ENCODE data around the gene SMTN.

Gene SMTN

GRCh38 chr22:31122532-31123291 lies 41.6 kb downstream of the SMTN start, which contains the start of gene INPP5J:
Gene INPP5J (plus strand): TSS chr22:31122966. CDS start chr22:31123015, 49 bp downstream.
- DNase-seq: peak in 8 of 10 donors; percentile 48 to 95 (median 66)
- intact Hi-C loops (cut with DNase I): no loop called here

GRCh38 chr22:31123292-31123602 lies 42.1 kb downstream of the SMTN start:
- DNase-seq: peak in 1 of 10 donors; percentile 55
- intact Hi-C loops (cut with DNase I): no loop called here

- DNase-seq: peak in 3 of 10 donors; percentile 60 to 72 (median 61)
- intact Hi-C loops (cut with DNase I): no loop called here
Measured at GRCh38 chr22:31124290-31124689, 43.2 kb downstream of the SMTN start.

GRCh38 chr22:31124811-31125465 lies 43.8 kb downstream of the SMTN start:
- intact Hi-C loops (cut with DNase I): no loop called here
- peak in 2 of 10 donors; percentile 66 to 84 for DNase-seq

- peak in 2 of 10 donors; percentile 73 to 79 for DNase-seq
- intact Hi-C loops (cut with DNase I): no loop called here
Measured at GRCh38 chr22:31125521-31126117, 44.5 kb downstream of the SMTN start.

DNA sequence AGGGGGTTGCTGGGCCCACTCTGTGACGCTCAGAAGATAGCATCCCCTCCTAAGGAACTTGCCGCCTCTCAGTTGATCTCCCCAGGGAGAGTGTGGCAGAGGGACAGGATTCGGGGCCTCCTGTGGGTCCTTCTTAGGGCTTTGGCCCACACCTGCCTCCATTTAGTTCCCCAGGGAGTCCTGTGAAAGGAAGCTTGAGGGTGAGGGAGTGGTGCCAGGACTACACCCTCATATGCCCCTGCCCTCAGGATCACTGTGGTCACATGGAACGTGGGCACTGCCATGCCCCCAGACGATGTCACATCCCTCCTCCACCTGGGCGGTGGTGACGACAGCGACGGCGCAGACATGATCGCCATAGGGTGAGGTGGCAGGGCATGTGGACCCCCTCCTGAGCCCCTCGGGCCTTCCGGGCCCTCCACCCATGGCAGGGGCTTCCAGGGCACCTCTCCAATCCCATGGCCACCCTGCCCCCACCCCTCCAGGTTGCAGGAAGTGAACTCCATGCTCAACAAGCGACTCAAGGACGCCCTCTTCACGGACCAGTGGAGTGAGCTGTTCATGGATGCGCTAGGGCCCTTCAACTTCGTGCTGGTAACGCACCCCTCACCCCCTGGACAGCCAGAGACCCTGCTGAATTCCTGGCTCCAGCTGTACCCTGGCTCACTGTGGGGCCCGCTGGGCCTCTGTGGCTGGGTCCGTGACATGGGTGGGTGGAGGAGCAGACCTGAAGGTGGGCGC lies 45.2 kb downstream of the SMTN start:
- intact Hi-C loops (cut with DNase I): no loop called here
- peak in 1 of 10 donors; percentile 58 for DNase-seq

DNA sequence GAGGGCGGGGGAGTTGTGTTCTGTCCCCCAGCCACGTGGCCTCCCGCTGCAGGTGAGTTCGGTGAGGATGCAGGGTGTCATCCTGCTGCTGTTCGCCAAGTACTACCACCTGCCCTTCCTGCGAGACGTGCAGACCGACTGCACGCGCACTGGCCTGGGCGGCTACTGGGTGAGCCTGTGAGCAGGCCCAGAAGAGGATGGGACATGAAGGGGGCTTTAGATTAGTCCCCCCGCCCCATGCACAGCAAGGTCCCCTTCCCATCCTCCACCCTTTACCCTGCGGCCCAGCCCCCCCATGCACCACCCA lies 45.7 kb downstream of the SMTN start:
- intact Hi-C loops (cut with DNase I): no loop called here
- peak in 1 of 10 donors; percentile 76 for DNase-seq

DNA sequence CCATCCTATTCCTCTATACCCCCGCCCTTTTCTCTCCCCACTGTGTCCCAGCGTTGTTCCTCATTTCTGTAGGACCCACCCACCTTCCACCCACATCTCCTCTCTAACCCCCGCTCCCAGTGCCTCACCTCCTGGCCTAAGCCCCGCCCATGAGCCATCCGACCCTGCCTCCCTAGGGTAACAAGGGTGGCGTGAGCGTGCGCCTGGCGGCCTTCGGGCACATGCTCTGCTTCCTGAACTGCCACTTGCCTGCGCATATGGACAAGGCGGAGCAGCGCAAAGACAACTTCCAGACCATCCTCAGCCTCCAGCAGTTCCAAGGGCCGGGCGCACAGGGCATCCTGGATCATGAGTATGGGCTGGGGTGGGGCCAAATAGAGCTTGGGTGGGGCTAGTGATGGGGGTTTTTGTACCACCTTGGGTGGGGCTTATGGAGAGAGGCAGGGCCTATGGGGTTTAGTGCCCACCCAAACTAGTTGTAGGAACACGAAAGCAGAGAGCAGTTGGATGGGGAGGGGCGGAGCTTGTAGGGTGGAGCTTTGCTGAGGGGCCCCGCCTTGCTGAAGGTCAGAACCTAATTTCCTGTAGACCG lies 46.2 kb downstream of the SMTN start:
- intact Hi-C loops (cut with DNase I): no loop called here
- DNase-seq: peak in 1 of 10 donors; percentile 73

- intact Hi-C loops (cut with DNase I): no loop called here
- DNase-seq: peak in 1 of 10 donors; percentile 57
Measured at GRCh38 chr22:31128156-31128555, 47.0 kb downstream of the SMTN start.

GRCh38 chr22:31130873-31131272 lies 49.8 kb downstream of the SMTN start:
- peak in 1 of 10 donors; percentile 16 for DNase-seq
- intact Hi-C loops (cut with DNase I): no loop called here

GRCh38 chr22:31133911-31134310 lies 52.8 kb downstream of the SMTN start:
- intact Hi-C loops (cut with DNase I): no loop called here
- DNase-seq: no peak

DNA sequence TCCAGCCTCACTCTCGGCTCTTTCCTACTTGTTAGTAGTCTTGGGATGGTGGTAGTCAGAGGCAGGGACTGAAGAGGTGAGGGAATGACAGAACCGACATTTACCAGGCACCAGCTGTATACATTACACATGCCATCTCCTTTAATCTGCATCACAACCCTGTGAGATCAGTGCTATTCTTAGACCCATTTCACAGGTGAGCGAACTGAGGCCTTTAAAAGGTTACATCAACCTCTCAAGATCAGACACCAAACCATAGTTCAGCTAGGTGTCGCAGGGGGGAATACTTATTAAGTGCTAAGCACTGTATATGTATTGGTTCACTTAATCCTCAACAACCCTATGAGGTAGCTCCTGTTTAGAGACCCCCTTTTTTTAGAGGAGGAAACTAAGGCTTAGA lies 53.6 kb downstream of the SMTN start:
- intact Hi-C loops (cut with DNase I): no loop called here

DNA sequence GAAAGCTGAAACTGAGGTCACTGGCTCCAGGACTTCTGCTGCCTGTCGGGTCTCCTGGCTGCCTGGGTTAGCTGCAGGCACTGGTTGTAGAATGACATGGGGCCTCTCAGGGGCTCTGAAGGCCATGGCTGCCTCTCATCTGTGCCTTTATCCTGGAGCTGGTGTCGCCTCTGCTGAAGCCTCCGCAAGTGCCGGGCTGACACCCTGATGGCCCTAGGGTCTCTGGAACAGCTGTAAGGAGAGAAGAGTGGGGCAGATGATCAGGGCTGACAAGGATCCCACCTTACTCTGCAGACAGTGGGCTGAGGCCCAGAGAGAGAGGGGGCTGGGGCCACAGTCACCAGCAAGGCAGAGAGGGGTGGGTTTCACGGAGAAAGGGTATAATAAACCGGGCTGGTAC lies 54.6 kb downstream of the SMTN start:
- no peak for DNase-seq
- intact Hi-C loops (cut with DNase I): no loop called here

More for the DNA sequence above, 53.6 kb downstream of the SMTN start:
- no peak for DNase-seq

DNA sequence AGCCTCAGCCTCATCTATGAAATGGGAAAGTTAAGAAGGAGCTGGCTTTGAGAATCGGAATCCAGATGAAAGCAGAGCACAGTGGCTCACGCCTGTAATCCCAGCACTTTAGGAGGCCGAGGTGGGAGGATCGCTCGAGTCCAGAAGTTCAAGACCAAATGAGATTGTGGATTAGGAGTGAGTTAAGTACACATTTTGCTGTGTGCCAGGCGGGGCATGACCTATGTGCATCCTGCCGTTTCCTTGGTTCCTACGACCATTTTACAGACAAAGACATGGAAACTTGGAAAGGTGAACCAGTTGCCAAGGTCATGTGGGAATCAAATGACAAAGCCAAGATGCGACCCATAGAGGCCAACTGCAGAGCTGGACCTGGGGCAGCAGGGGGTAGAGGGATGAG lies 55.0 kb downstream of the SMTN start:
- peak in 1 of 10 donors; percentile 38 for DNase-seq
- intact Hi-C loops (cut with DNase I): no loop called here

DNA sequence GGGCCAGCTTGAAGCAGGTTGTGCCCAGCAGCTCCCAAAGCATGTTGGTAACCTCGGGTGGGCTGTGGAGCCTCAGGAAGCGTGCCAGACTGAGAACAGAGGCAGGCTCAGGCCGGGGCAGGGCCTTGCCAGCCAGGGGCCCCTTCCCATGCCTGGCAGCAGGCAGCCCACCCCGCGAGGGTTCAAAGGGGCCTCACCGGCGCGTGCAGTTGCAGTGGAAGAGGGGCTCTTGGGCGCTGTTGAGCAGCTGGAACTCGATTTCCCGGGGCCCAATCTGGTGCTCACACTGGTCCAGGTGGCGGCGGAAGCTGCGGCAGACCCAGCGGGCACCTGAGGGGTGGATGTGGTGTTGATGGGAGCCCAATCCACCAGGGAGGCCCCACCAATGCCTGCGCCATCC lies 55.6 kb downstream of the SMTN start:
- intact Hi-C loops (cut with DNase I): no loop called here
- peak in 1 of 10 donors; percentile 51 for DNase-seq

GRCh38 chr22:31137721-31138120 lies 56.6 kb downstream of the SMTN start:
- intact Hi-C loops (cut with DNase I): no loop called here
- peak in 1 of 10 donors; percentile 43 for DNase-seq

- intact Hi-C loops (cut with DNase I): no loop called here
- DNase-seq: peak in 1 of 10 donors; percentile 55
Measured at GRCh38 chr22:31138126-31138525, 57.0 kb downstream of the SMTN start.

GRCh38 chr22:31139066-31139465 lies 57.9 kb downstream of the SMTN start:
- DNase-seq: peak in 1 of 10 donors; percentile 16
- intact Hi-C loops (cut with DNase I): no loop called here

- intact Hi-C loops (cut with DNase I): no loop called here
- peak in 1 of 10 donors; percentile 84 for DNase-seq
Measured at GRCh38 chr22:31139866-31140716, 59.0 kb downstream of the SMTN start, which contains the start of gene PLA2G3. Gene PLA2G3 (minus strand): TSS chr22:31140508. CDS start chr22:31140354, 154 bp downstream.

All from posterior cingulate gyrus (tissue), 11 donors.